OCI-LY7 (cell line): Measurements from ENCODE around the gene MDGA2. TPM values are rescaled to one million over a fixed set of nuclear protein-coding genes. Genes with fewer than 3 reads are reported as not detected.
"Not testable (repeated sequence)": the region's sequence is repeated elsewhere in the genome, so short reads cannot be mapped to it uniquely, and the experiment has no call there.

Source experiments
- BruUV-seq: library from RNA; stranded (reverse); fragments of 400-500 nt; replicated peaks from 2 replicates; lab custom pipeline; 2021; lab: Mats Ljungman, UMichigan
- CTCF ChIA-PET: fragments of 300-600 bp; sonication (Branson Sonifier 250); formaldehyde crosslinking; loops from one replicate; lab custom pipeline; 2022; ENCODE audit warnings: antibody characterized with exemption; ENCODE audit not compliant: unreplicated experiment; lab: Charles Lee
- POLR2A ChIA-PET: fragments of 300-600 bp; sonication (Branson Sonifier 250); formaldehyde crosslinking; loops from one replicate; lab custom pipeline; 2022; ENCODE audit warnings: antibody characterized with exemption; lab: Charles Lee
- DNase-seq: peaks from one replicate; pipeline ENCODE4 v3.0.0-alpha.2; 2015; ENCODE audit warnings: low spot score
- H2AFZ ChIP-seq: fragments of 200-600 bp; sonication (generic), shearing (Covaris generic); 2 replicates; pipeline ENCODE4 v1.6.1; 2014; ENCODE audit warnings: mild to moderate bottlenecking, antibody characterized with exemption, low read length, moderate library complexity
- H3K27ac ChIP-seq: fragments of 200-600 bp; sonication (generic); 2 replicates; pipeline ENCODE4 v1.5.1; 2014; ENCODE audit warnings: mixed run types, low read depth, mild to moderate bottlenecking, moderate library complexity, low read length, inconsistent platforms; ENCODE audit not compliant: poor library complexity, severe bottlenecking
- H3K36me3 ChIP-seq: fragments of 200-600 bp; sonication (generic); 2 replicates; pipeline ENCODE4 v1.6.1; 2014; ENCODE audit warnings: mild to moderate bottlenecking, antibody characterized with exemption, low read length, moderate library complexity, mixed read lengths; ENCODE audit not compliant: insufficient read depth
- H3K4me1 ChIP-seq: fragments of 200-600 bp; sonication (generic); 2 replicates; pipeline ENCODE4 v1.5.1; 2014; ENCODE audit warnings: mild to moderate bottlenecking, low read length; ENCODE audit not compliant: insufficient read depth, poor library complexity, severe bottlenecking
- H3K4me2 ChIP-seq: fragments of 200-600 bp; sonication (generic); 2 replicates; pipeline ENCODE4 v1.6.1; 2014; ENCODE audit warnings: mild to moderate bottlenecking, low read length
- H3K4me3 ChIP-seq: fragments of 200-600 bp; sonication (generic); 2 replicates; pipeline ENCODE4 v1.5.1; 2014; ENCODE audit warnings: mild to moderate bottlenecking, low read depth, low read length; ENCODE audit not compliant: poor library complexity, severe bottlenecking
- H3K79me2 ChIP-seq: fragments of 200-600 bp; sonication (generic); 2 replicates; pipeline ENCODE4 v1.6.1; 2016; ENCODE audit warnings: low read depth, mild to moderate bottlenecking, low read length, moderate library complexity, mixed read lengths; ENCODE audit not compliant: insufficient read depth
- H3K9me2 ChIP-seq: fragments of 200-600 bp; sonication (generic); 2 replicates; pipeline ENCODE4 v1.6.1; 2016; ENCODE audit warnings: mild to moderate bottlenecking, low read length, mixed read lengths; ENCODE audit not compliant: insufficient read depth
- H3K9me3 ChIP-seq: fragments of 200-600 bp; sonication (generic); 2 replicates; pipeline ENCODE4 v1.6.1; 2014; ENCODE audit warnings: mild to moderate bottlenecking, mixed run types, low read length, mixed read lengths
- H4K20me1 ChIP-seq: fragments of 200-600 bp; sonication (generic); 2 replicates; pipeline ENCODE4 v1.6.1; 2014; ENCODE audit warnings: mild to moderate bottlenecking, antibody characterized with exemption, low read length, moderate library complexity, mixed read lengths; ENCODE audit not compliant: insufficient read depth
- EZH2phosphoT487 ChIP-seq: fragments of 200-600 bp; sonication (generic); IDR thresholded peaks from 2 replicates; pipeline ENCODE4 v1.6.1; 2018; ENCODE audit warnings: low read depth, borderline replicate concordance, mild to moderate bottlenecking, mixed run types, antibody characterized with exemption, low read length, moderate library complexity, mixed read lengths
- intact Hi-C: fragments of 100-400 bp; cut with micrococcal nuclease; formaldehyde crosslinking; loops from one replicate; pipeline ENCODE4 v1.10.0; 2022; ENCODE audit not compliant: unreplicated experiment
- total RNA-seq, 2 experiments: library from RNA; depleted of rRNA in 1 of 2; stranded (reverse); fragments of >200 nt in 1 of 2; shearing (Covaris generic) in 1 of 2; gene quantifications; 2 replicates each; pipeline ENCODE4 v1.2.3, GENCODE V29; 2014 to 2022
- TF ChIP-seq, protein P1 (sequence below): fragments of 200-600 bp; sonication (generic); conservative IDR thresholded peaks from 2 replicates; pipeline ENCODE4 v1.5.1; 2014; ENCODE audit warnings: mild to moderate bottlenecking, antibody characterized with exemption, low read length, moderate library complexity, mixed read lengths

MDGA2 gene
- total RNA-seq, 2 experiments from 2014 or later = not detected

GRCh38 chr14:47179906-47180305 lies 495.5 kb downstream of the MDGA2 start:
- H3K4me2 ChIP-seq = no peak overlapping the region
- no peaks in the 10 kb centered on the region for H3K4me1 ChIP-seq
- H3K4me3 ChIP-seq = no peak overlapping the region
- H4K20me1 ChIP-seq = no peaks in the 10 kb centered on the region
- POLR2A ChIA-PET = no interaction called here
- no peak for DNase-seq
- H3K9me2 ChIP-seq = 0 out of 2 replicates have a peak, but pooled peaks cover 3% of the 10 kb centered on the region
- H3K36me3 ChIP-seq = no peaks in the 10 kb centered on the region
- TF ChIP-seq EZH2phosphoT487 = no peak
- TF ChIP-seq, protein P1, sequence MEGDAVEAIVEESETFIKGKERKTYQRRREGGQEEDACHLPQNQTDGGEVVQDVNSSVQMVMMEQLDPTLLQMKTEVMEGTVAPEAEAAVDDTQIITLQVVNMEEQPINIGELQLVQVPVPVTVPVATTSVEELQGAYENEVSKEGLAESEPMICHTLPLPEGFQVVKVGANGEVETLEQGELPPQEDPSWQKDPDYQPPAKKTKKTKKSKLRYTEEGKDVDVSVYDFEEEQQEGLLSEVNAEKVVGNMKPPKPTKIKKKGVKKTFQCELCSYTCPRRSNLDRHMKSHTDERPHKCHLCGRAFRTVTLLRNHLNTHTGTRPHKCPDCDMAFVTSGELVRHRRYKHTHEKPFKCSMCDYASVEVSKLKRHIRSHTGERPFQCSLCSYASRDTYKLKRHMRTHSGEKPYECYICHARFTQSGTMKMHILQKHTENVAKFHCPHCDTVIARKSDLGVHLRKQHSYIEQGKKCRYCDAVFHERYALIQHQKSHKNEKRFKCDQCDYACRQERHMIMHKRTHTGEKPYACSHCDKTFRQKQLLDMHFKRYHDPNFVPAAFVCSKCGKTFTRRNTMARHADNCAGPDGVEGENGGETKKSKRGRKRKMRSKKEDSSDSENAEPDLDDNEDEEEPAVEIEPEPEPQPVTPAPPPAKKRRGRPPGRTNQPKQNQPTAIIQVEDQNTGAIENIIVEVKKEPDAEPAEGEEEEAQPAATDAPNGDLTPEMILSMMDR = no peak
- H3K79me2 ChIP-seq = no peaks in the 10 kb centered on the region
- no TSS peak for BruUV-seq
- no peak overlapping the region for H2AFZ ChIP-seq
- no peaks in the 10 kb centered on the region for H3K9me3 ChIP-seq
- no peak overlapping the region for H3K27ac ChIP-seq
- CTCF ChIA-PET = no interaction called here
- intact Hi-C loops = no loop called here

- POLR2A ChIA-PET, BruUV-seq, intact Hi-C loops, H3K4me2 ChIP-seq, DNase-seq, CTCF ChIA-PET, H3K4me3 ChIP-seq, H4K20me1 ChIP-seq, H3K36me3 ChIP-seq, H3K27ac ChIP-seq, H3K79me2 ChIP-seq, H3K9me2 ChIP-seq, H3K9me3 ChIP-seq, H3K4me1 ChIP-seq, H2AFZ ChIP-seq: not testable (repeated sequence)
These were observed 503.5 kb downstream of the MDGA2 start for GRCh38 chr14:47171896-47172295.

DNA sequence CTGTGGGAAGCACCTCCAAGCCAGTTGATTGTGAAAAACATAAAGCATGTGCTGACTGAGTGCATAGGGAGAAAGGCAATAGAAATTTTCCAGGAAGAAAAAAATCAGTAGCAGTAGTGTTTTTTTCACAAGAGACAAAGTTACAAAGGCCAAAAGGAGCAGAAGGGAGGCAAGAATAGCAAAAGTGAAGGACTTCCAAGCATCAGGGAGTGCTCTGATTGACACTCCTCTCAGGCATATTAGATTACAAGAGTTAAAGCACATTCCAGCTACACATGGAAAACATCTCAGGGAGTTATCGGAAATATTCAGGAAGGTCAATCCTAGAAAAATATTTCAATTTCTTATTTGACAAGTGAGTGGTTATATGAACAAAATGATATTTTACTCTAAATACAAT lies 508.0 kb downstream of the MDGA2 start:
- H3K79me2 ChIP-seq = no peaks in the 10 kb centered on the region
- H3K9me2 ChIP-seq = no peaks in the 10 kb centered on the region
- H2AFZ ChIP-seq = no peak overlapping the region
- H3K4me2 ChIP-seq = no peak overlapping the region
- H3K9me3 ChIP-seq = no peaks in the 10 kb centered on the region
- no peak overlapping the region for H3K27ac ChIP-seq
- ChIA-PET CTCF (no interaction called here), POLR2A (no interaction called here)
- H4K20me1 ChIP-seq = no peaks in the 10 kb centered on the region
- no peak for TF ChIP-seq EZH2phosphoT487
- TF ChIP-seq, protein P1 = no peak
- no peak for DNase-seq
- no peaks in the 10 kb centered on the region for H3K36me3 ChIP-seq
- no TSS peak for BruUV-seq
- intact Hi-C loops = no loop called here
- H3K4me3 ChIP-seq = no peak overlapping the region
- no peaks in the 10 kb centered on the region for H3K4me1 ChIP-seq
